Nephron (organoid): ENCODE measurements around the gene ZNF474.

Experiments used
- H3K27ac Mint-ChIP-seq, 3 experiments: 2 replicates each; pipeline ENCODE4 v1.8.0; 2020; ENCODE audit warnings: mixed read lengths in 3 of 3, mild to moderate bottlenecking in 2 of 3, moderate library complexity in 1 of 3
- H3K27me3 Mint-ChIP-seq: 2 replicates; pipeline ENCODE4 v1.8.0; 2021; ENCODE audit warnings: low read depth, mild to moderate bottlenecking, moderate library complexity, mixed read lengths
- H3K36me3 Mint-ChIP-seq: 2 replicates; pipeline ENCODE4 v1.8.0; 2020; ENCODE audit warnings: low read depth, mixed read lengths
- H3K4me1 Mint-ChIP-seq: 2 replicates; pipeline ENCODE4 v1.8.0; 2020; ENCODE audit warnings: mixed read lengths
- H3K4me3 Mint-ChIP-seq, 3 experiments: 2 replicates each; pipeline ENCODE4 v1.8.0; 2020; ENCODE audit warnings: mild to moderate bottlenecking in 3 of 3, mixed read lengths in 3 of 3, moderate library complexity in 2 of 3
- H3K9me3 Mint-ChIP-seq: 2 replicates; pipeline ENCODE4 v1.8.0; 2020; ENCODE audit warnings: mixed read lengths
- CTCF ChIP-seq, 3 experiments: fragments of 200-600 bp; sonication (generic); IDR thresholded peaks; one replicate each; pipeline ENCODE4 v1.5.0; 2021; ENCODE audit warnings: antibody characterized with exemption in 3 of 3; ENCODE audit not compliant: unreplicated experiment in 3 of 3

Gene ZNF474

DNA sequence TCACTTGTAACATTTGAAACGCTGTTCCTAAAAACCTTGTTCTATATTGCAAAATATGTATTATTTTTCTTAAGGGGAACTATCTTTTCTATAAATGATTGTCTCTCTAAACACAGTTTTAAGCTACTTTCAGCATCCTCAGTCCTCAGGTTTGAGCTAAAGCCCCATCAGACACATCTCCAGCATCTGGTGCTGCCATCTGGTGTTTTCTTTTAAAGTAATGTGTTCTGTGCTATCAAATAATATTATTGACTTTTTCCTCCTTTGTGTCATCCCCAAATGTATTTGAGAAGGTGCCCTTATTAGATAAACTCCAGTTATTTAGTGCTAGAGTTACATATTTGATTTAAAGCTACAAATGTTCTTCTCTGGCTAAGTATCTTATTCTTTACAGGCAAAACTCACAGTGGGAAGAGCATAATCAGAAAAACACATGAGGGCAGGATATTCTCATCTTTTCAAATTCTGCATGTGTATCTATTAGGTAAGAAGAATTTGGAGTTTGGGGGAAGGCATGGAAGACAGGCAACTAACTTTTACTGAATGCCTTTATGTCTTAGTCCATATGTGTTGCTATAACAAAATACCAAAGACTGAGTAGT is 27.5 kb downstream of the ZNF474 start:
- no peaks in the 10 kb centered on the region for H3K36me3 Mint-ChIP-seq
- TF ChIP-seq CTCF (IDR thresholded peaks at IDR 0.05; ENCODE audit: unreplicated experiment in 3 of 3) = peak; percentile 56 to 60 (median 56)
- no peak overlapping the region for H3K4me3 Mint-ChIP-seq
- H3K4me1 Mint-ChIP-seq = peaks cover 11% of the 10 kb centered on the region
- H3K27ac Mint-ChIP-seq = no peak overlapping the region
- no peaks in the 10 kb centered on the region for H3K27me3 Mint-ChIP-seq
- no peaks in the 10 kb centered on the region for H3K9me3 Mint-ChIP-seq

GRCh38 chr5:122162100-122162638 is 32.8 kb downstream of the ZNF474 start:
- Mint-ChIP-seq H3K4me3 (no peak overlapping the region), H3K27ac (no peak overlapping the region), H3K36me3 (no peaks in the 10 kb centered on the region), H3K9me3 (no peaks in the 10 kb centered on the region), H3K4me1 (peaks cover 5% of the 10 kb centered on the region), H3K27me3 (no peaks in the 10 kb centered on the region)
- TF ChIP-seq CTCF (IDR thresholded peaks at IDR 0.05; ENCODE audit: unreplicated experiment in 3 of 3) = no peak

GRCh38 chr5:122163121-122164069 is 34.0 kb downstream of the ZNF474 start:
- H3K36me3 Mint-ChIP-seq = no peaks in the 10 kb centered on the region
- H3K27me3 Mint-ChIP-seq = no peaks in the 10 kb centered on the region
- no peak overlapping the region for H3K4me3 Mint-ChIP-seq
- H3K4me1 Mint-ChIP-seq = peaks cover 5% of the 10 kb centered on the region
- TF ChIP-seq CTCF (IDR thresholded peaks at IDR 0.05; ENCODE audit: unreplicated experiment in 3 of 3) = no peak
- H3K27ac Mint-ChIP-seq = peak overlapping the region in 2 of 3 experiments; percentile 0 to 30
- no peaks in the 10 kb centered on the region for H3K9me3 Mint-ChIP-seq

DNA sequence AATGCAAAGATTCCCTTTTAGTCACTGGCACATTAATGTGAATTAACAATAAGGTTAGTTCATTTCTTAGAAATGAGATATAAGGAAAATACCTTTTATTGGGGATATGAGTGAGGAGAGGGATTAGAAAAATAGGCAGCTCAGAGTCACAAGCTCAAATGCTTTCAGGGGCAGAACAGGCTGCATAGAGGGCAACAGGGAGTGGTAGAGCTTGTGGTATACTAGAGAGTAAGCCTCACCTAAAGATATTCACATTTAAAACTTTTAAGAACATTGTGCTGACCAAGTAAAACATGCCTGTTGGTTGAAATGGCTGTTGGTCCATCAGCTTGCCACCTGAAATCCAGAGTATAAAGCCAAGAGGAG is 34.7 kb downstream of the ZNF474 start:
- H3K4me3 Mint-ChIP-seq = no peak overlapping the region
- no peaks in the 10 kb centered on the region for H3K36me3 Mint-ChIP-seq
- H3K9me3 Mint-ChIP-seq = no peaks in the 10 kb centered on the region
- H3K4me1 Mint-ChIP-seq = peaks cover 5% of the 10 kb centered on the region
- peak overlapping the region in 1 of 3 experiments; percentile 10 for H3K27ac Mint-ChIP-seq
- TF ChIP-seq CTCF (IDR thresholded peaks at IDR 0.05; ENCODE audit: unreplicated experiment in 3 of 3) = no peak
- no peaks in the 10 kb centered on the region for H3K27me3 Mint-ChIP-seq

DNA sequence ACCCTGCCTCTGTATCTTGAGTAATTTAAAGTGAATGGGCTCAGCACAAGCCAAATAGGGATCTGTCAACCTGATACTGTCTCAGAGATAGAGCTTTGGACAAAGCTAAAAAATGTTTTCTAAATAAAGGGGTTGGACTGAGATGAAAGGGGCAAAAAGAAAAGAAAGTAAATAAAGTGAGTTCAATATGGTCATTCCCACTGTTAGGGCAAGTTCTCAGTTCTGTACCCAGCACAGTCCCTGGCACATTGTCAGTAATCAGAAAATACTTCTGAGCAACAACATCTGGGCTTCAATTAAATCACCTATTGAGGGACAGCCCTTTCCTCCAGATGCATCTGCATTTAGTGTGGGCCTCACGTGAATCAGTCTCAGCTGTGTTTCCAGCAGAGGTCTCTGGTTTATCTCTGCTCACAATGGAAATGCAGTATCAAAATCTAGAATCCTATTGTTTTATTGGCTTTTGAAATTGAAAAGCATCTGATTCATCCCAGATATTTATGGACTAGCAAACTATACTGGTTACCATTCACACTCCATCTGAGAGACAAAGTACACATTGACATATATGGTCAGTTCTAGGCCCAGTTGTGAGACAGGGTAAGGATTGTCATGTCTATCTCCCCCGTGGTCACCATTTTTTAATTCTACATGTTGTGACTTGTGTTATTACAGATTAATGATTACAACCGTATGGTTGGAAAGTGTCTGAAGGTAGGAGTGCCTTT is 35.6 kb downstream of the ZNF474 start:
- peak overlapping the region; percentile 69 to 94 (median 85) for H3K27ac Mint-ChIP-seq
- H3K4me3 Mint-ChIP-seq = no peak overlapping the region
- H3K4me1 Mint-ChIP-seq = peaks cover 5% of the 10 kb centered on the region
- H3K36me3 Mint-ChIP-seq = no peaks in the 10 kb centered on the region
- H3K27me3 Mint-ChIP-seq = no peaks in the 10 kb centered on the region
- H3K9me3 Mint-ChIP-seq = no peaks in the 10 kb centered on the region
- no peak for TF ChIP-seq CTCF (IDR thresholded peaks at IDR 0.05; ENCODE audit: unreplicated experiment in 3 of 3)
